ENCODE measurements around the gene CYBC1. TPM values are rescaled to one million over a fixed set of nuclear protein-coding genes. Genes with fewer than 3 reads are reported as not detected.

Gene CYBC1
- total and polyA plus RNA-seq, 9 donors, result 34.0 to 101 (median 58.6) TPM

- H3K27me3 ChIP-seq, result no peaks in the 10 kb centered on the region
- WGBS, 3 donors, result 87 to 89% (median 87%) methylated on average over 22 to 32 of the region's 32 CpGs
- no peak for TF ChIP-seq EP300 (IDR thresholded peaks at IDR 0.05)
- no peak for TF ChIP-seq POLR2A (IDR thresholded peaks at IDR 0.05)
- TF ChIP-seq CTCF (IDR thresholded peaks at IDR 0.05), result no peak
- no peaks in the 10 kb centered on the region for H3K4me1 ChIP-seq (ENCODE audit: insufficient read depth)
- H3K27ac ChIP-seq, result no peak overlapping the region
- no peak overlapping the region for H3K4me3 ChIP-seq
- H3K36me3 ChIP-seq, result no peaks in the 10 kb centered on the region
- no peaks in the 10 kb centered on the region for H3K9me3 ChIP-seq
- intact Hi-C loops (cut with DNase I), result no loop called here
- no peak for DNase-seq
These were observed 16.9 kb downstream of the CYBC1 start for GRCh38 chr17:82433560-82434215.

GRCh38 chr17:82432017-82432416, 18.5 kb downstream of the CYBC1 start:
- Histone ChIP-seq H3K4me1 (ENCODE audit: insufficient read depth) (no peaks in the 10 kb centered on the region), H3K27ac (no peak overlapping the region), H3K27me3 (no peaks in the 10 kb centered on the region), H3K9me3 (no peaks in the 10 kb centered on the region), H3K4me3 (no peak overlapping the region), H3K36me3 (no peaks in the 10 kb centered on the region)
- WGBS, 3 donors, result 68 to 79% (median 73%) methylated on average over 8 of the region's 8 CpGs
- intact Hi-C loops (cut with DNase I), result no loop called here
- TF ChIP-seq CTCF (IDR thresholded peaks at IDR 0.05) (no peak), EP300 (IDR thresholded peaks at IDR 0.05) (no peak), POLR2A (IDR thresholded peaks at IDR 0.05) (no peak)
- no peak for DNase-seq

GRCh38 chr17:82429824-82430223, 20.7 kb downstream of the CYBC1 start:
- TF ChIP-seq CTCF (IDR thresholded peaks at IDR 0.05), result no peak
- no peak for TF ChIP-seq EP300 (IDR thresholded peaks at IDR 0.05)
- TF ChIP-seq POLR2A (IDR thresholded peaks at IDR 0.05), result no peak
- DNase-seq, result no peak
- intact Hi-C loops (cut with DNase I), result no loop called here
- Histone ChIP-seq H3K9me3 (no peaks in the 10 kb centered on the region), H3K36me3 (no peaks in the 10 kb centered on the region), H3K27me3 (no peaks in the 10 kb centered on the region), H3K4me1 (ENCODE audit: insufficient read depth) (no peaks in the 10 kb centered on the region), H3K27ac (no peak overlapping the region), H3K4me3 (no peak overlapping the region)
- 78 to 91% (median 81%) methylated on average over 7 of the region's 7 CpGs for WGBS, 3 donors

- Histone ChIP-seq H3K27me3 (no peaks in the 10 kb centered on the region), H3K9me3 (no peaks in the 10 kb centered on the region), H3K27ac (no peak overlapping the region), H3K4me1 (ENCODE audit: insufficient read depth) (no peaks in the 10 kb centered on the region), H3K4me3 (no peak overlapping the region), H3K36me3 (no peaks in the 10 kb centered on the region)
- intact Hi-C loops (cut with DNase I), result no loop called here
- WGBS, 3 donors, result 94% methylated on average over 3 of the region's 3 CpGs
- TF ChIP-seq POLR2A (IDR thresholded peaks at IDR 0.05) (no peak), EP300 (IDR thresholded peaks at IDR 0.05) (no peak), CTCF (IDR thresholded peaks at IDR 0.05) (no peak)
- DNase-seq, result no peak
These were observed 22.0 kb downstream of the CYBC1 start for GRCh38 chr17:82428546-82428945.
